NCI-H774 (cell line): ENCODE data around the gene SLC15A2.

Experiments used
- DNase-seq: peaks from one replicate; lab custom pipeline; 2025; lab: John Stamatoyannopoulos, UW

The SLC15A2 gene

GRCh38 chr3:121981473-121981872 is 87.3 kb downstream of the SLC15A2 start:
- DNase-seq: no peak

GRCh38 chr3:121985846-121986245 is 91.6 kb downstream of the SLC15A2 start:
- DNase-seq: no peak

- DNase-seq: no peak
Measured at GRCh38 chr3:121988146-121988545, 93.9 kb downstream of the SLC15A2 start.

GRCh38 chr3:121989943-121990342 is 95.7 kb downstream of the SLC15A2 start:
- DNase-seq: no peak

- DNase-seq: no peak
Measured at GRCh38 chr3:121992601-121993560, 98.7 kb downstream of the SLC15A2 start.
